Activated T-cell treated with anti-CD3 and anti-CD28 coated beads, Interleukin-2, amount 50 U/mL, for 24 hours (primary cell): ENCODE data around the gene KNCN.

Experiments
- DNase-seq: peaks from one replicate; pipeline ENCODE4 v3.0.0-alpha.2; 2020
- H3K27ac Mint-ChIP-seq: 2 replicates; pipeline ENCODE4 v1.8.0; 2020; ENCODE audit warnings: mild to moderate bottlenecking, mixed read lengths
- H3K27me3 Mint-ChIP-seq: 2 replicates; pipeline ENCODE4 v1.8.0; 2020; ENCODE audit warnings: mixed read lengths
- H3K36me3 Mint-ChIP-seq: 2 replicates; pipeline ENCODE4 v1.8.0; 2020; ENCODE audit warnings: low read depth, mixed read lengths
- H3K4me1 Mint-ChIP-seq: 2 replicates; pipeline ENCODE4 v1.8.0; 2020; ENCODE audit warnings: low read depth, mixed read lengths
- H3K4me3 Mint-ChIP-seq: 2 replicates; pipeline ENCODE4 v1.8.0; 2020; ENCODE audit warnings: mild to moderate bottlenecking, moderate library complexity, mixed read lengths
- H3K9me3 Mint-ChIP-seq: 2 replicates; pipeline ENCODE4 v1.8.0; 2020; ENCODE audit warnings: mixed read lengths

Gene KNCN

DNA sequence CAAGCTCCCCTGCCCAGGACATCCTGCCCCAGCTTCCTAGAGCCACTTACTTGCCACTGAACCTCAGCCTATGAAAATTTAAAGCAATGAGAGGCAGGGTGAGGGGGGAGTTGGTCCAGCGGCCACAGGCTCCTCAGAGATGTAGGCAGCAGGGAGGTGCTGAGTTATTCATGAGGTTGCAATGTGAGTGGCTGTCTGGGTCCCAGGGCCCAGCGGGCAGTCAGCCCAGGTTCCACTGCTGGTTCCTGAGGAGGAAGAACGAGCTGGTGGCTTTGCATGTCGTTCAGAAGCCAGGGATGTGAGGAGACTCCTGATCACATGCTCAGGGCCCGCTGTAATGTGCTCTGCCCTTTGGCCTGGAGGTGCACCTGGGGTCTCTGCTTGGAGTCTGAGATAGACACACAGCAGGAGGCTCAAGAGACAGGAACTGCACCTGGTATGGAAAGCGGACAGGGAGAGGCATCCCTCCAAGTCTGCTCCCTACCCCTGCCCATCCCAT is at the start of gene KNCN:
KNCN (minus strand) TSS at position 51 of the 499 bp plus-strand sequence. CDS start 432 bp downstream, outside the sequence.
- DNase-seq: no peak
- Mint-ChIP-seq H3K27ac (no peak within 1 kb of the TSS), H3K4me1 (peaks cover 12% of the 10 kb centered on the region), H3K36me3 (no peaks in the 10 kb centered on the region), H3K27me3 (peaks cover 6% of the 10 kb centered on the region), H3K4me3 (no peak within 1 kb of the TSS), H3K9me3 (no peaks in the 10 kb centered on the region)

DNA sequence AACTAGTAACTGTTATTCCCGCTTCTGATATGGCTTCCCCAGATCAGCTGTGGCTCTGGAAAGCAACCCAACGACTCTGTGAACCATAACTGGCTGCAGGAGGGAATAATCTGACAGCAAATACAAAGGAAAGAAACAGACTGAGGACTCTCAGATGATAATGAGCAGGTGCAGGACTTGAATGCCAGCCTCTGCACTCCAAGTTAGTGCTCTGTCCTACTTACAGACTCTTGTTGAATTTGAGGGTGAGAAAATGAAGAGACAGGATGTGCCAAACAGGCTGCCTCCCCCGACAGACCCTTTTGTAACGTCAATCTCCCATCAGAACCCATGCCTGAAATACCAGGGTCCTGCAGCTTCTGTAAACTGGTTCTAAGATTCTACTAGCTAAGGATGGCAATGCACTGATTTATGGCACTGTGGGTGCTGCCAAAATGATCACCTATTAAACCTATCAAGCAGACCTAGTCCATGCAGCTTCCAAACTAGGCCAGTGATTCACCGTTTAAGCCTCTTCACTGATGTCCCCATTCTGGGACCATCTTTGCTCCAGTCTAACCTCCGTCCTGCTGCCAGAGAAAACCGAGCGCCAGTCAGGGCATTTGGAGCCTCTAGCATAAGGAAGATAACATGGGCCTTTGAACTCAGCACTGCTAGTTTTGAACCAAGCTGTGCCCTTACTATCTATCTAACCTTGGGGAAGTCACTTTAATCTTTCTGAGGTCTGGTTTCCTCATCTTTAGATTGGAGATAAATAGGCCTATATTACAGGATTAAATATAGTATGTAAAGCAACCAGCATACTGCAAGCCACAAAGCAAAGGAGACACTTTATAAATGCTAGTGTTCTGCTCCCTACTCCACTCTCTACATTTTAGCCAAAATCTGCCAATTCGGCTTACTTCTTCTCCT is 47.9 kb upstream of the KNCN start:
- H3K27ac Mint-ChIP-seq: peak overlapping the region; percentile 42
- peaks cover 62% of the 10 kb centered on the region for H3K4me1 Mint-ChIP-seq
- no peaks in the 10 kb centered on the region for H3K9me3 Mint-ChIP-seq
- no peak overlapping the region for H3K4me3 Mint-ChIP-seq
- H3K36me3 Mint-ChIP-seq: peaks cover 13% of the 10 kb centered on the region
- no peak for DNase-seq
- no peaks in the 10 kb centered on the region for H3K27me3 Mint-ChIP-seq

- Mint-ChIP-seq H3K27ac (no peak overlapping the region), H3K36me3 (peaks cover 30% of the 10 kb centered on the region), H3K27me3 (no peaks in the 10 kb centered on the region), H3K4me1 (peaks cover 52% of the 10 kb centered on the region), H3K9me3 (no peaks in the 10 kb centered on the region), H3K4me3 (no peak overlapping the region)
- DNase-seq: no peak
These were observed 45.4 kb upstream of the KNCN start for GRCh38 chr1:46596846-46597245.

DNA sequence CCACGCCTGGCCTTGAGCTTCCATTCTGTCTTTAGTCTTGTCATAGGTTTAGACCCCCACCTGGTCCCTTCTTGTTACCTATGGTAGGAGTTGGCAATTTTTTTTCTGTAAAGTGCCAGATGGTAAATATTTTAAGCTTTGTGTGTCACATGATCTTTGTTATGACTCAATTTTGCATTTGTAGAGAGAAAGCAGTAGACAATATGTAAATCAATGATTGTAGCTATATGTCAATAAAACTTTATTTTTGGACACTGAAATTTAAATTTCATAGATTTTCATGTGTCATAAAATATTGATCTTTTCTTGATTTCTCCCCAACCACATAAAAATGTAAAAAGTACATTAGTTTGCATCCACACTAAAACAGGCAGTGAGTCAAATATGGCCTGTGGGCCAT is 44.6 kb upstream of the KNCN start:
- no peaks in the 10 kb centered on the region for H3K9me3 Mint-ChIP-seq
- no peak overlapping the region for H3K27ac Mint-ChIP-seq
- no peaks in the 10 kb centered on the region for H3K27me3 Mint-ChIP-seq
- peaks cover 46% of the 10 kb centered on the region for H3K4me1 Mint-ChIP-seq
- DNase-seq: no peak
- no peak overlapping the region for H3K4me3 Mint-ChIP-seq
- H3K36me3 Mint-ChIP-seq: peaks cover 38% of the 10 kb centered on the region

GRCh38 chr1:46595127-46595526 is 43.7 kb upstream of the KNCN start:
- Mint-ChIP-seq H3K27me3 (no peaks in the 10 kb centered on the region), H3K36me3 (peaks cover 44% of the 10 kb centered on the region), H3K4me3 (no peak overlapping the region), H3K4me1 (peaks cover 41% of the 10 kb centered on the region), H3K9me3 (no peaks in the 10 kb centered on the region), H3K27ac (no peak overlapping the region)
- DNase-seq: no peak

GRCh38 chr1:46594063-46594462 is 42.6 kb upstream of the KNCN start:
- H3K9me3 Mint-ChIP-seq: no peaks in the 10 kb centered on the region
- H3K4me1 Mint-ChIP-seq: peaks cover 31% of the 10 kb centered on the region

GRCh38 chr1:46592823-46593222 is 41.4 kb upstream of the KNCN start:
- Mint-ChIP-seq H3K4me3 (no peak overlapping the region), H3K27ac (no peak overlapping the region)

More at GRCh38 chr1:46594063-46594462, 42.6 kb upstream of the KNCN start:
- Mint-ChIP-seq H3K36me3 (peaks cover 54% of the 10 kb centered on the region), H3K27me3 (no peaks in the 10 kb centered on the region), H3K4me3 (no peak overlapping the region), H3K27ac (no peak overlapping the region)
- DNase-seq: no peak

GRCh38 chr1:46589529-46589928 is 38.1 kb upstream of the KNCN start:
- DNase-seq: no peak
- H3K4me3 Mint-ChIP-seq: no peak overlapping the region
- no peaks in the 10 kb centered on the region for H3K9me3 Mint-ChIP-seq
- no peaks in the 10 kb centered on the region for H3K27me3 Mint-ChIP-seq
- no peak overlapping the region for H3K27ac Mint-ChIP-seq
- peaks cover 9% of the 10 kb centered on the region for H3K4me1 Mint-ChIP-seq
- H3K36me3 Mint-ChIP-seq: peaks cover 90% of the 10 kb centered on the region

More at GRCh38 chr1:46592823-46593222, 41.4 kb upstream of the KNCN start:
- Mint-ChIP-seq H3K4me1 (peaks cover 23% of the 10 kb centered on the region), H3K9me3 (no peaks in the 10 kb centered on the region), H3K27me3 (no peaks in the 10 kb centered on the region), H3K36me3 (peaks cover 62% of the 10 kb centered on the region)
- no peak for DNase-seq

GRCh38 chr1:46587069-46587468 is 35.6 kb upstream of the KNCN start:
- peaks cover 92% of the 10 kb centered on the region for H3K36me3 Mint-ChIP-seq
- H3K27me3 Mint-ChIP-seq: no peaks in the 10 kb centered on the region
- H3K9me3 Mint-ChIP-seq: no peaks in the 10 kb centered on the region
- H3K4me3 Mint-ChIP-seq: no peak overlapping the region
- H3K4me1 Mint-ChIP-seq: peaks cover 18% of the 10 kb centered on the region
- no peak for DNase-seq
- no peak overlapping the region for H3K27ac Mint-ChIP-seq

- peaks cover 91% of the 10 kb centered on the region for H3K36me3 Mint-ChIP-seq
- H3K27ac Mint-ChIP-seq: no peak overlapping the region
- no peaks in the 10 kb centered on the region for H3K27me3 Mint-ChIP-seq
- H3K4me1 Mint-ChIP-seq: peaks cover 31% of the 10 kb centered on the region
- no peak for DNase-seq
- no peaks in the 10 kb centered on the region for H3K9me3 Mint-ChIP-seq
- no peak overlapping the region for H3K4me3 Mint-ChIP-seq
These were observed 34.0 kb upstream of the KNCN start for GRCh38 chr1:46585312-46585938.

DNA sequence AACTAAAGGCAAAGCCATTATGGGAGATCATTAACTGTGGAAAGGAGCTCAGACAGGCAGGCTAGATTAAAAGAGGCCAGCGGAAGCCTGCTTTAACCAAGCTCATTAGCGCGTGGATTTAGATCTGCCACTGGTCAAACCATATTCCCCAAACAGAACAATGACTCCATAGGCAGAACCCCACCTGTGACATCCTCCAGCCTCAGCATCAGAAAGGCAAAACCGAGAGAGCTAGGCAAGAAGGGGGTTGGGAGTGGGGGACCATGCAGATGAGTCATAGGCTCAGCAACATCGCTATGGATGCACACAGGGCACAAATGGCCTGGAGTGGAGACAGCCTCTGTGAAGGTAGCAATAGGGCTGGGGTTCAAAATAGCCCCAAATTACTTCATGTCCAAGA is 32.0 kb upstream of the KNCN start:
- peaks cover 89% of the 10 kb centered on the region for H3K36me3 Mint-ChIP-seq
- no peak overlapping the region for H3K4me3 Mint-ChIP-seq
- no peaks in the 10 kb centered on the region for H3K9me3 Mint-ChIP-seq
- no peaks in the 10 kb centered on the region for H3K27me3 Mint-ChIP-seq
- no peak for DNase-seq
- no peak overlapping the region for H3K27ac Mint-ChIP-seq
- peaks cover 34% of the 10 kb centered on the region for H3K4me1 Mint-ChIP-seq

DNA sequence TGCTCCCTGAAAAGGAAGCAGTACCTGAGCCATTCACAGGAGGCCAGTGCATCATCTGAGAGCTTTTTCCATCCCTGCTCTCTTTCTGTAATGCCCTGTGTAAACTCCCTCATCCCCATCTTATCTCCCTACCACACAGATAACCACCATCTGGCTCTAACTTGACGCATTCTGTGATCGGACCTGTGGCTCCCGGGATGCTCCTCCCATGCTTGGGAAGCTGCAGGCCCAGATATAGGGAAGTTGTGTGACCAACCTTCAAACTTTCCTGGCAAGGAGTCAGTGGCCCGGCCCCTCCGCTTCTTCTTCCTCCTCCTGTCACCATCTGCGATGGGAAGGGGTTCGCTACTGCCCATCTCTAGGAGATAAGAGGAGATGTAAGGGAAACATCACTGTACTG is 31.5 kb upstream of the KNCN start:
- Mint-ChIP-seq H3K36me3 (peaks cover 92% of the 10 kb centered on the region), H3K27me3 (no peaks in the 10 kb centered on the region), H3K4me3 (no peak overlapping the region), H3K9me3 (no peaks in the 10 kb centered on the region), H3K27ac (peak overlapping the region; percentile 95), H3K4me1 (peaks cover 34% of the 10 kb centered on the region)
- no peak for DNase-seq

GRCh38 chr1:46581681-46582455 is 30.4 kb upstream of the KNCN start:
- H3K36me3 Mint-ChIP-seq: peaks cover 90% of the 10 kb centered on the region
- H3K4me3 Mint-ChIP-seq: peak overlapping the region; percentile 53
- H3K4me1 Mint-ChIP-seq: peaks cover 34% of the 10 kb centered on the region
- peak; percentile 47 for DNase-seq
- no peaks in the 10 kb centered on the region for H3K27me3 Mint-ChIP-seq
- H3K27ac Mint-ChIP-seq: peak overlapping the region; percentile 95
- no peaks in the 10 kb centered on the region for H3K9me3 Mint-ChIP-seq

- DNase-seq: no peak
- Mint-ChIP-seq H3K27me3 (no peaks in the 10 kb centered on the region), H3K4me3 (no peak overlapping the region), H3K9me3 (no peaks in the 10 kb centered on the region), H3K4me1 (peaks cover 34% of the 10 kb centered on the region), H3K36me3 (peaks cover 91% of the 10 kb centered on the region), H3K27ac (peak overlapping the region; percentile 95)
These were observed 28.9 kb upstream of the KNCN start for GRCh38 chr1:46580140-46580903.
